Measurements from ENCODE around the gene SH3BP5.

Gene SH3BP5

GRCh38 chr3:15207836-15208504 is 124.4 kb downstream of the SH3BP5 start:
- no peak for DNase-seq

- DNase-seq, result no peak
These were observed 125.5 kb downstream of the SH3BP5 start for GRCh38 chr3:15206662-15207576.

GRCh38 chr3:15205934-15206661 is 126.3 kb downstream of the SH3BP5 start, which contains the start of gene CAPN7:
Gene CAPN7, plus strand, starts transcription at chr3:15206246. Its CDS starts 250 bp downstream, at chr3:15206496.
- DNase-seq, result no peak

- no peak for DNase-seq
These were observed 126.9 kb downstream of the SH3BP5 start for GRCh38 chr3:15205482-15205933.
